ENCODE measurements around the gene FAM72A. TPM values are rescaled to one million over a fixed set of nuclear protein-coding genes. Genes with fewer than 3 reads are reported as not detected.
A peak's percentile ranks its signal among the peaks of the same experiment; 100 is the strongest.
"Not testable (repeated sequence)": the region's sequence is repeated elsewhere in the genome, so short reads cannot be mapped to it uniquely, and the experiment has no call there.

Gene FAM72A
- total RNA-seq, 1 donor from 2014 or later = 35.5 TPM

- intact Hi-C loops (cut with micrococcal nuclease); H3K27ac Mint-ChIP-seq; H3K36me3 Mint-ChIP-seq (ENCODE audit: low read depth); H3K9me3 Mint-ChIP-seq; H3K4me1 Mint-ChIP-seq; DNase-seq; H3K27me3 Mint-ChIP-seq; H3K4me3 Mint-ChIP-seq: not testable (repeated sequence)
These were observed 7.5 kb downstream of the FAM72A start for GRCh38 chr1:206195182-206195581.

GRCh38 chr1:206186826-206187225 is 15.8 kb downstream of the FAM72A start:
- H3K36me3 Mint-ChIP-seq (ENCODE audit: low read depth); H3K4me1 Mint-ChIP-seq; H3K27me3 Mint-ChIP-seq; H3K27ac Mint-ChIP-seq; H3K9me3 Mint-ChIP-seq; intact Hi-C loops (cut with micrococcal nuclease); H3K4me3 Mint-ChIP-seq; DNase-seq: not testable (repeated sequence)

GRCh38 chr1:206185778-206186177 is 16.9 kb downstream of the FAM72A start:
- H3K4me3 Mint-ChIP-seq; H3K36me3 Mint-ChIP-seq (ENCODE audit: low read depth); H3K27ac Mint-ChIP-seq; DNase-seq; intact Hi-C loops (cut with micrococcal nuclease); H3K4me1 Mint-ChIP-seq; H3K27me3 Mint-ChIP-seq; H3K9me3 Mint-ChIP-seq: not testable (repeated sequence)

- H3K4me3 Mint-ChIP-seq; H3K27ac Mint-ChIP-seq; intact Hi-C loops (cut with micrococcal nuclease); H3K27me3 Mint-ChIP-seq; H3K4me1 Mint-ChIP-seq; H3K36me3 Mint-ChIP-seq (ENCODE audit: low read depth); DNase-seq; H3K9me3 Mint-ChIP-seq: not testable (repeated sequence)
These were observed 18.9 kb downstream of the FAM72A start for GRCh38 chr1:206183788-206184187.

GRCh38 chr1:206182368-206183317 is 20.0 kb downstream of the FAM72A start:
- H3K4me1 Mint-ChIP-seq; H3K36me3 Mint-ChIP-seq (ENCODE audit: low read depth); H3K27me3 Mint-ChIP-seq; H3K9me3 Mint-ChIP-seq; DNase-seq; H3K4me3 Mint-ChIP-seq; intact Hi-C loops (cut with micrococcal nuclease): not testable (repeated sequence)
- H3K27ac Mint-ChIP-seq = peak overlapping the region; percentile 60

- H3K27me3 Mint-ChIP-seq; H3K4me1 Mint-ChIP-seq; H3K4me3 Mint-ChIP-seq; H3K27ac Mint-ChIP-seq; H3K9me3 Mint-ChIP-seq; intact Hi-C loops (cut with micrococcal nuclease); H3K36me3 Mint-ChIP-seq (ENCODE audit: low read depth); DNase-seq: not testable (repeated sequence)
These were observed 23.0 kb downstream of the FAM72A start for GRCh38 chr1:206179666-206180065.

GRCh38 chr1:206178061-206178989 is 24.3 kb downstream of the FAM72A start:
- H3K36me3 Mint-ChIP-seq (ENCODE audit: low read depth); H3K27ac Mint-ChIP-seq; DNase-seq; H3K4me3 Mint-ChIP-seq; H3K4me1 Mint-ChIP-seq; intact Hi-C loops (cut with micrococcal nuclease); H3K27me3 Mint-ChIP-seq; H3K9me3 Mint-ChIP-seq: not testable (repeated sequence)

GRCh38 chr1:206176114-206176502 is 26.5 kb downstream of the FAM72A start:
- H3K36me3 Mint-ChIP-seq (ENCODE audit: low read depth); intact Hi-C loops (cut with micrococcal nuclease); H3K27me3 Mint-ChIP-seq; H3K9me3 Mint-ChIP-seq; H3K4me3 Mint-ChIP-seq; DNase-seq; H3K27ac Mint-ChIP-seq; H3K4me1 Mint-ChIP-seq: not testable (repeated sequence)

GRCh38 chr1:206175459-206176113 is 27.1 kb downstream of the FAM72A start:
- H3K9me3 Mint-ChIP-seq; H3K36me3 Mint-ChIP-seq (ENCODE audit: low read depth); H3K4me3 Mint-ChIP-seq; intact Hi-C loops (cut with micrococcal nuclease); H3K4me1 Mint-ChIP-seq; H3K27me3 Mint-ChIP-seq; DNase-seq; H3K27ac Mint-ChIP-seq: not testable (repeated sequence)

- not testable (repeated sequence) for H3K9me3 Mint-ChIP-seq
These were observed 28.3 kb downstream of the FAM72A start for GRCh38 chr1:206174182-206174868.

GRCh38 chr1:206173110-206173719 is 29.4 kb downstream of the FAM72A start:
- H3K4me3 Mint-ChIP-seq; H3K27ac Mint-ChIP-seq; H3K4me1 Mint-ChIP-seq; H3K9me3 Mint-ChIP-seq; intact Hi-C loops (cut with micrococcal nuclease); H3K36me3 Mint-ChIP-seq (ENCODE audit: low read depth); DNase-seq; H3K27me3 Mint-ChIP-seq: not testable (repeated sequence)

More at GRCh38 chr1:206174182-206174868, 28.3 kb downstream of the FAM72A start:
- intact Hi-C loops (cut with micrococcal nuclease); DNase-seq; H3K36me3 Mint-ChIP-seq (ENCODE audit: low read depth); H3K4me1 Mint-ChIP-seq; H3K27ac Mint-ChIP-seq; H3K27me3 Mint-ChIP-seq; H3K4me3 Mint-ChIP-seq: not testable (repeated sequence)

GRCh38 chr1:206169794-206170193 is 32.8 kb downstream of the FAM72A start:
- DNase-seq; H3K9me3 Mint-ChIP-seq; H3K4me3 Mint-ChIP-seq; intact Hi-C loops (cut with micrococcal nuclease); H3K27me3 Mint-ChIP-seq; H3K36me3 Mint-ChIP-seq (ENCODE audit: low read depth); H3K27ac Mint-ChIP-seq; H3K4me1 Mint-ChIP-seq: not testable (repeated sequence)
